AML-193 (cell line): ENCODE results near the gene RRP1B.
A peak's percentile ranks its signal among the peaks of the same experiment; 100 is the strongest.
"Not testable (repeated sequence)": the region's sequence is repeated elsewhere in the genome, so short reads cannot be mapped to it uniquely, and the experiment has no call there.

ENCODE experiments used
- DNase-seq, 2 experiments: peaks; one replicate each; lab custom pipeline; 2025; lab: John Stamatoyannopoulos, UW

Gene RRP1B, protein sequence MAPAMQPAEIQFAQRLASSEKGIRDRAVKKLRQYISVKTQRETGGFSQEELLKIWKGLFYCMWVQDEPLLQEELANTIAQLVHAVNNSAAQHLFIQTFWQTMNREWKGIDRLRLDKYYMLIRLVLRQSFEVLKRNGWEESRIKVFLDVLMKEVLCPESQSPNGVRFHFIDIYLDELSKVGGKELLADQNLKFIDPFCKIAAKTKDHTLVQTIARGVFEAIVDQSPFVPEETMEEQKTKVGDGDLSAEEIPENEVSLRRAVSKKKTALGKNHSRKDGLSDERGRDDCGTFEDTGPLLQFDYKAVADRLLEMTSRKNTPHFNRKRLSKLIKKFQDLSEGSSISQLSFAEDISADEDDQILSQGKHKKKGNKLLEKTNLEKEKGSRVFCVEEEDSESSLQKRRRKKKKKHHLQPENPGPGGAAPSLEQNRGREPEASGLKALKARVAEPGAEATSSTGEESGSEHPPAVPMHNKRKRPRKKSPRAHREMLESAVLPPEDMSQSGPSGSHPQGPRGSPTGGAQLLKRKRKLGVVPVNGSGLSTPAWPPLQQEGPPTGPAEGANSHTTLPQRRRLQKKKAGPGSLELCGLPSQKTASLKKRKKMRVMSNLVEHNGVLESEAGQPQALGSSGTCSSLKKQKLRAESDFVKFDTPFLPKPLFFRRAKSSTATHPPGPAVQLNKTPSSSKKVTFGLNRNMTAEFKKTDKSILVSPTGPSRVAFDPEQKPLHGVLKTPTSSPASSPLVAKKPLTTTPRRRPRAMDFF

DNA sequence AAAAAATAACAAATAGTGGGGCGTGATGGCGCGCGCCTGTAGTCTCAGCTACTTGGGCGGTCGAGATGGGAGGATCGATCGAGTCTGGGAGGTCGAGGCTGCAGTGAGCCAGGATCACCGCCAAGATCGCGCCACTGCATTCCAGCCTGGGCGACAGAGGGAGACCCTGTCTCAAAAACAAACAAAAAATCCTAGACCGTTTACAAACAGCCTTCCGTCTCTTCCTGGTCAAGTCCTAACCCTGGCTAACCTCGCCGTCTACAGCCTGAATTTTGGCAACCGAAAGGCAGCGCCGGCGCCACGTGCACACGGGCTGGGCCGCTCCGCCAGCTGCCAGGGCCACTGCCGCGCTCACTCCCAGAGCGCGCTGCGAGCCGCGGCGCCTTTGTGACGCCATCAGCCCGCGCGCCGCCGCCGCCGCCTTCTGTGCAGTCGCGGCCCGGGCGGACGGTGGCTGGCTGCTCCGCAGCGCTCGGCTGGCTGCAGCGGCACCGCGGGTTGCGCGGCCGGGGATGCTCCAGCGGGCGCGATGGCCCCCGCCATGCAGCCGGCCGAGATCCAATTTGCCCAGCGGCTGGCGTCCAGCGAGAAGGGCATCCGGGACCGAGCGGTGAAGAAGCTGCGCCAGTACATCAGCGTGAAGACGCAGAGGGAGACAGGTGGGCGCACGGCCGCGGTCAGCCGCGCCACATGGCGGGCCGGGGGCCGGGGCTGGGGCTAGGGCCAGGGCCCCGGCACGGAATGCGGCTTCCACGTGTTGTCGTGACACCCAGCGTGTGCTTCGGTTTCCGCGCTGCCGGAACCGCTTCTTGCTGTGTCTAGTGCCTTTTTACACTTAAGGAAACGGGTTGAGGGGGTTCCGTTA is at the start of gene RRP1B, which contains the start of gene HSF2BP:
Gene RRP1B (plus strand): TSS at position 425 of the 865 bp plus-strand sequence. CDS start 105 bp downstream, at position 530.
Gene HSF2BP (minus strand): TSS at position 353 of the 865 bp plus-strand sequence. CDS start 1,392 bp downstream, outside the sequence.
- DNase-seq = peak; percentile 47 to 58

DNA sequence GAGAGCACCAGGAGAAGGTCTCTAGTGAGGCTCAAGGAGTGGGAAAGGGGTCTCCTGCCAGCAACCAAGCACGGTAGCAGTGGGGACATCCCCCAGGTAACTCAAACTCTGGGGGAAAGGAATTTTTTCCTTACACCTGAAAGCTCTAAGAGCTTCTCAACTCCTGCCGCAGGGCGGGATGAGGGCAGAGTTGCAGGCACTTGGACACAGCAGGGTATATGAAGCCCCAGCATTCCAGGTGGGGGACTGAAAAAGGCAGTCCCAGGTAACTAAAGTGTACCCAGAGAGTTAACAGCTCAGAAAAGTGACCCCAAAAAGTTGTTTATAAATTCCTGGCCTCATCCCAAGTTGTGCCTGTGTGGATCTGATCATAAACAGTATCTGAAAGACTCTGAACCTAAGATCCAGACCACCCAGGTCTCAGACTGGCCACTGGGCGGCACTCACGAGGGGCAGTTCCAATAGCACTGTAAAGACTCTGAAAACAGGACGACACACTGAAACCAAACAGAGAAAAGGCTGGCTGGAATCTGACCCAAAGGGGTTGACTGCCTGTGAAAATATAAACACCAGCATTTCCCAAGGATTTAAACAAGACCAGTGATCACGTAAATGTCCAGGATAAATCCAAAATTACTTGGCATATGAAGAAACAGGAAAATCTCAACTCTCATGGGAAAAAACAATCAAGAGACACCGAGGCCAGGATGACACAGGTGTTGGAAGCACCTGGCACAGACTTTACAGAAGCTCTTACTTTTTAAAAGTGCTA is 47.6 kb upstream of the RRP1B start:
- DNase-seq = peak; percentile 16 to 18

DNA sequence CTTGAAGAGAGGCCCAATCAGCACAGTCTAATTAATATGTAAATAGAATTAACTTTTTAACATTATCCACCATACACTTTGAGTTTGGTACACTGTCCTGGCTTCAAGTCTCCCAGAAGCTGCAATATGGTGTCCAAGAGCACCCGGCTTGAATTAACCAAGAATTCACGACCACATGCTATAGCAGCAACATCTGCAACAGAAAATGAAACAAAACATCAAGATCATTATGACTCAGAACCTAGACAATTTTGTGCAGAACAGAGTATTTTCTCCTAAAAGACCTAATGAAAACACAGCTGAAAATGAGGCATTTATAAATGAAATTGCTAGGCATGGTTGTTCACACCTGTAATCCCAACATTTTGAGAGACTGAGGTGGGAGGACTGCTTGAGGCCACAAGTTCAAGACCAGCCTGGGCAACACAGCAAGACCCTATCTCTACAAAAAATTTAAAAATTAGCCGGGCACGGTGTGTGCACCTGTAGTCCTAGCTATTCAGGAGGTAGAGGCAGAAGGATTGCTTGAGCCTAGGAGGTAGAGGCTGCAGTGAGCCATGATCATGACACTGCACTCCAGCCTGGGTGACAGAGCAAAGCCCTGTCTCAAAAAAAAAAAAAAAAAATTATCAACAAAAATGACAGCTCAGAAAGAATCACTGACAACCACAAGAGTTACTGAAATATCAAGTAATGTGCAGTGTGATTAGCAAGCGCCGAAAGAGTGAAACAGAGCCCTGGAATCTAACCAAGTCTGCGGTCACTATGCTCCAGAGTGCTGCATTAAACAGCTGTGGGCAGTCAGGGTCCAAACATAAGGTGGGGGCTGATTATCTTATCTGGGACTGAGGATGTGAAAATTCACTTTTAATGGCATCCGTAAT is 45.4 kb upstream of the RRP1B start:
- no peak for DNase-seq

DNA sequence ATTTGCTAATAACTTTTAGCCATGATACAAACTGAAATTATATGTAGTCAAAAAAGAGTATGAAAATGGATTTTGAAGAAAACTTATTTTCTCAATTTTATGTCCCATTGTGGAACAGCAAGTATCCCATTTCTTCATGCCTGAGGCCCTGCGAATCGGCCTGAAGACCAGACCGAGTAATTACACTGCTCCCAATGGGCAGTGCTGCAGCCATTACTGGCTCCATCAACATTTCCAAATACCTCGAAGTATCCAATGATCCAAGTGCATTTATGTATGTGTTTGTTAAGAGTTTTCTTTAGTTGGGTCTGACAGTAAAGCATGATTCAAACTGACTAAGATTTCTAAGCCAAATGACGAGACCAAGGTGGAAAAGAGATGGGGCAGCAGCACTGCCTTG is 44.5 kb upstream of the RRP1B start:
- DNase-seq = no peak

DNA sequence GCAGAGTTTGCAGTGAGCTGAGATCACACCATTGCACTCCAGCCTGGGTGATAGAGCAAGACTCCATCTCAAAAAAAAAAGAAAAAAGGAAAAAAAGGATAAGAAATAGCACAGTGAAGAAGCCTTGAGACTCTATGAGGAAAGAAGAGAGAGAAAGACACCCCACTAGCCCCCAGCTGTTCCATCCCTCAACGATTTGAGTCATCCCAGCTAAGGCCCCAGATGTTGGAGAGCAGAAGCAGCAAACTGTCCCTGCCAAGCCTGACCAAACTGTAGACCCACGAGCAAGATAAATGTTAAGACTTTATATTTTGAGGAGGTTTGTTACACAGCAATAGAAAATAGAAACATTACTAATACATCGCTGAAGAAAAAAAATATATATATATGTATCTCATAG is 42.5 kb upstream of the RRP1B start:
- not testable (repeated sequence) for DNase-seq

DNA sequence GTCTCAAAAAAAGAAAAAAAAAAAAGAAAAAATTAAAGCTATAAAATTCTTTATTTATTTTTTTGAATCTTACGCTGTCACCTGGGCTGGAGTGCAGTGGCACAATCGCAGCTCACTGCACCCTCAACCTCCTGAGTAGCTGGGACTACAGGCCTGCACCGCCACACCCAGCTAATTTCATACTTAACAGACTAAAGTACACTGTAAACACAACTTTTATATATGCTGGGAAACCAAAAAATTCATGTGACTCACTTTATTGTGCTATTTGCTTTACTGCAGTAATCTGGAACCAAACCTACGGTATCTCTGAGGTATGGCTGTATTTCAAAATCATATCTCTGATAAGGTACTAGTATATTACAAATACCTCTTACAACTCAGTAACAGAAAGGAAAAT is 40.4 kb upstream of the RRP1B start:
- DNase-seq = no peak

DNA sequence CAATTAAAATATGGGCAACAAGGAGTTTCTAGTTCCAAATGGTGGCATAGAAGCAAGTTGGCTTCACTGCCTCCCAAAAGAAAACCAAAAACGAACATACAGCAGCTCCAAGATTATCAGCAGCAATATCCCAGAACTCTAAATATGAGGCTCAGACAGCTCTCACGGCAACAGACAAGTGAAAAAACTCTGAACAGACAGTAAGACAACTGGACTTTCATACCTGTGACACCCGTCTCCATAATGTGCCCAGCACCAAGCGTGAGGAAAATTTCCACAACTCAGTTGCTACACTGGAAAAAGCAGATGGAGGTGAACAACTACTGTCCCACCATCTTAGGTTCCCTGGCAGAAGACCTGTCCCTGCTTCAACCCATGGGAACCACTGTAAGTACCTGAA is 40.0 kb upstream of the RRP1B start:
- DNase-seq = no peak

DNA sequence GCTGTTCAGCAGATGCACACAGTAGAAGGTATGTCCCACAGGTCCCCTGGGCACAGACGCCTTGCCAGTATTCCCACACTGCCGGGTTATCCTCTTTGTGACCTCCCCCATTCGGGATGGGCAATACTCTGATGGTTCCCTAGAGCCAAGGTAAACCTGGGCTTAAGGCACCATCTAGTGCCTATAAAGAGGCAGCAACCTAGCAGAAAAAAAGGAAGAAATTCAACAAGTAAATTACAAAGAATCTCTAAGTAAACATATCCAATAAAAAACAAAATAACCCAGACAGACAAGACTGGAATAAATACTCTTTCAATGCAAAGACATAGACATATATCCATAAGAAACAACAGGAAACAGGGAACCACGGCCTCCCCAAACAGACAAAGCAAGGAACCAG is 39.5 kb upstream of the RRP1B start:
- DNase-seq = no peak

DNA sequence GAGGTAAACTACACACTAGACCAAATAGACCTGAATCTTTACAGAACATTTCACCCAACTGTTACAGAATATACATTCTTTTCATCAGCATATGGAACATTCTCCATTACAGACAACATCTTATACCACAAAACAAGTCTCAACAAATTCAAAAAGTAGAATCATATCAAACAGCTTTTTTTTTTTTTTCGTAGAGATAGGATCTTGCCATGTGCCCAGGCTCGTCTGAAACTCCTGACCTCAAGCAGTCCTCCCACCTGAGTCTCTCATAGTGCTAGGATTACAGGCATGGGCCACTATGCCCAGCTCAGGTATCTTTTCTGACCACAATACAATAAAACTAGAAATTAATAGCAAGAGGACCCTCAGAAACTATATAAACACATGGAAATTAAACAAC is 36.6 kb upstream of the RRP1B start:
- DNase-seq = no peak

DNA sequence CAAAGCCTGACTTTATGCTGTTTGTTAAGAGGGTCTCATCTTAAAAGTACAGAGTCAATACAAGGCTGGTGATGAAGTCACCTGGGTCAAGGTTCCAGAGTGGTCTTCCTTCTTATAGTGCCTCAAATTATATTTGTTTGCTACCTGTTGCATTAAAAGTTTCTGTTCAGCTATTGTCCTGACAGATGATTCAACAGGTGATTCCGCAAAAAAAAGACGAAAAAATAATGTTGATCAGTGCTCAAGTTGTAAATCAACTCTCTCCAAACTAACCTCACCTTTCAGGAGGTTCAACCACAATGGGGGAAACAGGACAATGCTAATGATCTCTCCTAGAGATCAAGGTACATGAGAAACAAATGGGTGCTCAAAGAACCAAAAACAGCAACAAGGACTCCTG is 35.8 kb upstream of the RRP1B start:
- DNase-seq = no peak

DNA sequence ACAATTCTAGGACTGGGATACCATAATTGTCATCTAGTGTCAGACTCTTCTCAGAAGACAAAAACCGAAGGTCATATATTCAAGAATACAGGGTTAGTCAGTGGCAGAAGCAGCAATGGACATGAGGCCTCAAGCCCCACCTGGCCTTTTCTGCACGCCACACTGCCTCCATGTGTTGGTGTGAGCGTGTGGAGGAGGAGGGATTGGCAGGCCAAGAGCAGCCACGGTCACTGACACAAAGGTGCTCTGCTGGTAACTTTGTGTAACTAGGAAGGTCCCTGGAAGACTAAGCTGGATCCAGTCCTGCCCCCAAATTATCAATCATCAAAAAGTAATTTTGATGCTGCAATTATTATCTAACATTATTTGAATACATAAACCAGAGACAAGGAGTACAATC is 35.0 kb upstream of the RRP1B start:
- no peak for DNase-seq

DNA sequence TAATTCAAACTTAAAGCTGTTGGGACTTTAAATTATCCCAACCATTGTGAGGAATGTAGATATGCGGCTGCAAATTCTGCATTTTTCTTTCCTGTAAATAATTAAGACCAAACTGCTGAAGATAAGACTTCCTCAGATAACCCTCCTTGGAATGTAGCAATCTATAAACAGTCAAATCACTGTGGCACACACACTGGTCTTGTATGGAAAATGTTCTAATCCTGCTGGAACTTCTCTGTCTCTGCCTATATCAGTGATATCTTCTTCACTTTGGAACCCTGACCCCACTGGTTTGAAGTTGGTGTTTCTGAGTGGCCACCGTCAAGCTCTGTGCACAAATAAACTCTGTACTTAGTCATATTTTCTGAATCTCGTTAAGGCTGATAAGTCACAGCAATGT is 33.0 kb upstream of the RRP1B start:
- DNase-seq = no peak

DNA sequence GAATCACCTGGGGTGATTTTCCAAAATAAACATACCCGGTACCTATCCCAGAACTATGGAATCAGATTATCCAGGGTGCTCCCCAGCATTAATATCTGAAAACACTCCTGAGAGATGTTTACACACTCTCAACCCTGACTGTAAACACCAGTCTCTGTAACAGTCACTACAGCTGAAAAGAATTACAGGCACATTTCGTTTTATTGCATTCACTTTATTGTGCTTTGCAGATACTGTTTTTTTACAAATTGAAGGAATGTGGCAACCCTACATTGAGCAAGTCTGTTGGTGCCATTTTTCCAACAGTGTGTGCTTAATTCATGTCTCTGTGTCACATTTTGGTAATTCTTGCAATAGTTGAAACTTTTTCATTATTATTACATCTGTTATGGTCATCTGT is 31.8 kb upstream of the RRP1B start:
- DNase-seq = no peak

DNA sequence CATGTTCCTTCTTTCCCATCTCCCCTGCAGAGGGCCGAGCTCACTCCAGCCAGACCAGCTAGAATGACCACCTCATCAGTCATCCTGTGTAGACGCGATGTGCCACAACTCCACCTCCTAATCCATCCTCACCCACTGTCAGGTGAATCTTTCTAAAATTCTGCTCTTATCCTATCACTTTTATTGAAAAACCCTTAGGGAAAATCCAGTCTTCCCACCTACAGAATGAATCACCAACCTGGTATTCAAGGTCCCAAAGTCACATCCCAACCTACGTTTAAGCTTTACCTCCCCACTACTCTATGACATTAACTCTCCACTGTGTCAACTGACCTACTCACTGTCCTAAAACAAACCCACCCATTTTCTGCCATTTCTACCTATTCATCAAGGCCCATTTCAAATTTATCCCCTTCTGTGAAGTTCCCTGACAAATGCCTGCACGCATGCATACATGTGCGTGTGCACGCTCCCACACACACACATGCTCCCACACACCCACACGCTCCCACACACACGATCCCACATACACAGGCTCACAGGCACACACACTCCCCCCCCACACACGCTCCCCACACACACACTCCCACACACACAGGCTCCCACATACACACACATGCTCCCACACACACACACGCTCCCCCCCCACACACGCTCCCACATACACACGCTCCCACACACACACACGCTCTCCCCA is 27.8 kb upstream of the RRP1B start:
- no peak for DNase-seq

DNA sequence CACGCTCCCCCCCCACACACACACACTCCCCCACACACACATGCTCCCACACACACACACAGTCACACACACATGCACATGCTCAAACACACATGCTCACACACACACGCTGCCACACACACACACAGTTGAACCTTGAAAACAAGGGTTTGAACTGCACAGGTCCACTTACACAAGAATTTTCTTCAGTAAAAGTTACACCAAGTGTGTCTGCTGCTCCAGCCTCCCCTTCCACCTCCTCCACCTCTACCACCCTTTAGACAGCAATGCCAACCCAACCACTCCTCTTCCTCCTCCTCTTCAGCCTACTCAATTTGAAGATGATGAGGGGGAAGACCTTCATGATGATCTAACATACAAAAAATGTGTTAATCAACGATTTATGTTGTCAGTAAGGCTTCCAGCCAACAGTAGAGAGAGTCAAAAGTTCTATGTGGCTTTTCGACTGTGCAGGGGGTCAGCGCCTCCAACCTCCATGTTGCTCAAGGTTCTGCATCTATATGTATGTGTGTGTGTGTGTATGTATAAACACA is 26.9 kb upstream of the RRP1B start:
- no peak for DNase-seq

DNA sequence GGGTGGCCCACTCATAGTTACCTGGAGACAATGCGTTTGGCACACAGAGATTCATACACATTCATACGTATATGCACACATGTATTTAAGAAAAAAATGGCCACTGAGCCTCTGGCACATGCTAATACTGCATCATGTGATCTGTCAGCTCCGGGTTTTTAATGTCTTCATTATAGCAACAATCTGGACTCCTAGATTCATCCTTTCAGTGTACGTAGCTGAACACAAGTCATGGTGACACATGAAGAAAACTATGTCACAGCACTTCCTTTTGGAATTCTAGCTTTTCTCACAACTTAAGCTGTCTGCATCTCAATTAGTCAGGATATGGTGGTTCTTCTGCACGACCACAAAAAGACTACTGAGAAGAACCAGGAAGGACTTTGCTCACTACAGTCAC is 24.7 kb upstream of the RRP1B start:
- DNase-seq = no peak

DNA sequence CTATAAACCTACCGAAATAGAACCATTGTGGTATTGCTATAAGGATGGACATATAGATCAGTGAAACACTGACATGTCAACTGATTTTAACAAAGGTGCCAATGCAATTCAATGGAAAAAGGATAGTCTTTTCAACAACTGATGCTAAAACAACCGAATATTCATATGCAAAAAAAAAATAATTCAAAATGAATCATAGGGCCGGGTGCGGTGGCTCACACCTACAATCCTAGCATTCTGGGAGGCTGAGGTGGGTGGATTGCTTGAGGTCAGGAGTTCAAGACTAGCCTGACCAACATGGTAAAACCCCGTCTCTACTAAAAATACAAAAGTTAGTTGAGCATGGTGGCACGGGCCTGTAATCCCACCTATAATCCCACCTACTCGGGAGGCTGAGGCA is 23.9 kb upstream of the RRP1B start:
- no peak for DNase-seq

DNA sequence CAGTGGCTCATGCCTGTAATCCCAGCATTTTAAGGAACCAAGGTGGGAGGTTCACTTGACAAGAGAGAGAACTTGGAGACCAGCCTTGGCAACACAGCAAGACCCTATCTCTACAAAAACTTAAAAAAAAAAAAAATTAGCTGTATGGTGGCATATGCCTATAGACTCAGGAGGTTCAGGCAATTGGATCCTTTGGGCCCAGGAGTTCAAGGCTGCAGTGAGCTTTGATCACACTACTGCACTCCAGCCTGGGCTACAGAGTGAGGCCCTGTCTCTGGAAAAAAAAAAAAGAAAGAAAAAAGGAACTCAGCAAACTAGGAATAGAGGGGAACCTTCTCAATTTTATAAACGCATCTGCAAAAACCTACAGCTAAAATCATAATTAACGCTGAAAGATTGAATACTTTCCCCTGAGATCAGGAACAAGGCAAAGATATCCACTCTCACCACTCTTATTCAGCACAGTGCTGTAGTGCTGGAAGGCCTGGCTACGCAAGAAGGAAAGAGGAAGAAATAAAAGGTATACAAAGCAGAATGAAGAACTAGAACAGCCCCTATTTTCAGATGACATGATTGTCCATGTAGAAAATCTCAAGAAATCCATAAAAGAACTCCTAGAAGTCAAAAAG is 21.7 kb upstream of the RRP1B start:
- DNase-seq = no peak
